Measurements from ENCODE around the gene TAS1R1.

TAS1R1 gene

DNA sequence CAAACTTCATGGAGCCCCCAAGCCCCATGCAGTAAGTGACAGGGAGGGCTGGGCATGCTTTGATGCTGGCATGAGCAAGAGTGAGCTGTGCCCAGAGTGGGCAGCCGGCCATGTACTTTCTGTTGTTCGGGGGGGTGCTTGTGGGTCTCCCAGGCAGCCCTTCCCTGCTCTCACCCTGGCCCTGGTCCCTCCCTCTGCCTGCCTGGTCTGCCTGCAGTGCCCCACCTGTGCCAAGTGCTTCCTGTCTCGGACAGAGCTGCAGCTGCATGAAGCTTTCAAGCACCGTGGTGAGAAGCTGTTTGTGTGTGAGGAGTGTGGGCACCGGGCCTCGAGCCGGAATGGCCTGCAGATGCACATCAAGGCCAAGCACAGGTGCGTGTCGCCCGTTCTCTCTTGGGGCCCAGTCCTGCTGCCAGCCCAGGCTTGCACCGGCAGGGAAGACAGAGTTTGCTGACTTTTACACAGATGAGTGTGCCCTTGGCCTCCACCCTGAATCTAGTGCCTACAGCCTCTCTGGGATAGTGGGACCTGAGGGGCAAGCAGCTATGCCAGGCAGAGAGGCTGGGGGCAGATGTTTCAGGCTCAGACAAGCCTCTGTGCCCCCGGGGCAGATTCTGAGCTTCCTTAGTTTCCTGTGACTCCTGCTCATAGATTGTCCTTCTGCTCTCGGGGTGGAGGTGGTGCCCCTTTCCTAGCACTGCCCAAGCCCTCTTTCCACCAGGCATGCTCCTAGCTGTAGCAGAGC is 32.3 kb downstream of the TAS1R1 start:
- H3K4me3 ChIP-seq (replicated peaks in 1 of 2; ENCODE audit: low read depth in 2 of 2, low read length in 2 of 2): no peak overlapping the region
- TF ChIP-seq, protein P1, sequence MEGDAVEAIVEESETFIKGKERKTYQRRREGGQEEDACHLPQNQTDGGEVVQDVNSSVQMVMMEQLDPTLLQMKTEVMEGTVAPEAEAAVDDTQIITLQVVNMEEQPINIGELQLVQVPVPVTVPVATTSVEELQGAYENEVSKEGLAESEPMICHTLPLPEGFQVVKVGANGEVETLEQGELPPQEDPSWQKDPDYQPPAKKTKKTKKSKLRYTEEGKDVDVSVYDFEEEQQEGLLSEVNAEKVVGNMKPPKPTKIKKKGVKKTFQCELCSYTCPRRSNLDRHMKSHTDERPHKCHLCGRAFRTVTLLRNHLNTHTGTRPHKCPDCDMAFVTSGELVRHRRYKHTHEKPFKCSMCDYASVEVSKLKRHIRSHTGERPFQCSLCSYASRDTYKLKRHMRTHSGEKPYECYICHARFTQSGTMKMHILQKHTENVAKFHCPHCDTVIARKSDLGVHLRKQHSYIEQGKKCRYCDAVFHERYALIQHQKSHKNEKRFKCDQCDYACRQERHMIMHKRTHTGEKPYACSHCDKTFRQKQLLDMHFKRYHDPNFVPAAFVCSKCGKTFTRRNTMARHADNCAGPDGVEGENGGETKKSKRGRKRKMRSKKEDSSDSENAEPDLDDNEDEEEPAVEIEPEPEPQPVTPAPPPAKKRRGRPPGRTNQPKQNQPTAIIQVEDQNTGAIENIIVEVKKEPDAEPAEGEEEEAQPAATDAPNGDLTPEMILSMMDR (IDR thresholded peaks at IDR 0.05; ENCODE audit: low read depth, low read length): no peak
- no peak for DNase-seq (ENCODE audit: low read depth in 2 of 2)

DNA sequence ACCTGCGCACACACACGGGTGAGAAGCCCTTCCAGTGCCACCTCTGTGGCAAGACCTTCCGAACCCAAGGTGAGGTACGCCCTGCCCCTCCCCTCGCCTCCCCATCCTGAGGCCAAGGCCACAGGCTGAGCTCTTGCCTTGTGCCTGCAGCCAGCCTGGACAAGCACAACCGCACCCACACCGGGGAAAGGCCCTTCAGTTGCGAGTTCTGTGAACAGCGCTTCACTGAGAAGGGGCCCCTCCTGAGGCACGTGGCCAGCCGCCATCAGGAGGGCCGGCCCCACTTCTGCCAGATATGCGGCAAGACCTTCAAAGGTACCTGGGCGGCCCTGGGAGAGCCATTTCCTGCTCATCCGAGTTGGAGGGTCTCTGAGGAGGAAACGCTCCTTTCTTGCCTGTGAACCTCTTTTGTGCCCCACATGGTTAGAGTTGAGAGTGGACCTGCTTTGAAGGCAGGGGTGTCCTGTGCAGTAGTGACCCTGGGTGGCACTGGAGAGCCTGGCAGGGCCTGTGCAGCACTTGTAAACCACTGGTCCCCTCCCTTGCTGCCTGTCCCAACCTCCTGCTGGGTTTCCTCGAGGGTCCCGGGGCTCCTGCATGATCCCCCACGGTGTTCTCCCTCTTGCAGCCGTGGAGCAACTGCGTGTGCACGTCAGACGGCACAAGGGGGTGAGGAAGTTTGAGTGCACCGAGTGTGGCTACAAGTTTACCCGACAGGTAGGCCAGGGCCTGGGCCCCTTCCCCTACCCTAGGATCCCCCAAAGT is 33.2 kb downstream of the TAS1R1 start:
- no peak overlapping the region for H3K4me3 ChIP-seq (replicated peaks in 1 of 2; ENCODE audit: low read depth in 2 of 2, low read length in 2 of 2)
- TF ChIP-seq, protein P1 (IDR thresholded peaks at IDR 0.05; ENCODE audit: low read depth, low read length): no peak
- DNase-seq (ENCODE audit: low read depth in 2 of 2): no peak

DNA sequence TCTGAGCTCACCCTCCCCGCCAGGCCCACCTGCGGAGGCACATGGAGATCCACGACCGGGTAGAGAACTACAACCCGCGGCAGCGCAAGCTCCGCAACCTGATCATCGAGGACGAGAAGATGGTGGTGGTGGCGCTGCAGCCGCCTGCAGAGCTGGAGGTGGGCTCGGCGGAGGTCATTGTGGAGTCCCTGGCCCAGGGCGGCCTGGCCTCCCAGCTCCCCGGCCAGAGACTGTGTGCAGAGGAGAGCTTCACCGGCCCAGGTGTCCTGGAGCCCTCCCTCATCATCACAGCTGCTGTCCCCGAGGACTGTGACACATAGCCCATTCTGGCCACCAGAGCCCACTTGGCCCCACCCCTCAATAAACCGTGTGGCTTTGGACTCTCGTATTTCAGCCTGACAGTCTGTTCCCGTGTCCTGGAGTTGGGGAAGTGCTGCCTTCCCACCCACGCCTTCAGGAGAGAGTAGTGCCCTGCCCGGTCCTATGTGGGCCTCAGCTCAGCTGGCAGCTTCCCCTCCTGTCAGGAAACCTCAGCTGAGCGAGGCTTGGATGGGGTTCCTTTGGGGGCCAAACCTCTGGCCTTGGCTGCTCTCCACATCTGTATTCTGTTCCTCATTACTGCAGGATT is 33.9 kb downstream of the TAS1R1 start:
- no peak for DNase-seq (ENCODE audit: low read depth in 2 of 2)
- H3K4me3 ChIP-seq (replicated peaks in 1 of 2; ENCODE audit: low read depth in 2 of 2, low read length in 2 of 2): no peak overlapping the region
- TF ChIP-seq, protein P1 (IDR thresholded peaks at IDR 0.05; ENCODE audit: low read depth, low read length): no peak

DNA sequence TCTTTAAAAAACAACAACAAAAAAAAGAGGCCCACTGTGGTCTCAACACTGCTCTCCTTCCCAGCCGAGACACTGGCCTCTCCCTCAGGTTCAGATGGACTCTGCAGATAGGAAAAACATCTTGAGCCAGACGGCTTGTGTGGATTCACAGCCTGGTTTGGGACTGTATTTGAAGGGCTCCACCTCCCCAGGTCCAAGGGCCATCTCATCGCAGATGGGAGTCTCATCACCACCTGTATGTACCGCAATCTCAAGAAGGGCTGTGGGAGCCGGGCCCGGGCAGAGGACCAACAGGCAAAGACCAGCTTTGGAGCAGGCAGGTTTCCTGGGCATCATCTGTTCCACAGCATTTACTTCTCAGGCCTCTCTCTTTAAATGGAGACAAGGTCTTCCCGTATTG is 34.9 kb downstream of the TAS1R1 start:
- TF ChIP-seq, protein P1 (IDR thresholded peaks at IDR 0.05; ENCODE audit: low read depth, low read length): no peak
- no peak for DNase-seq (ENCODE audit: low read depth in 2 of 2)
- H3K4me3 ChIP-seq (replicated peaks in 1 of 2; ENCODE audit: low read depth in 2 of 2, low read length in 2 of 2): no peak overlapping the region

DNA sequence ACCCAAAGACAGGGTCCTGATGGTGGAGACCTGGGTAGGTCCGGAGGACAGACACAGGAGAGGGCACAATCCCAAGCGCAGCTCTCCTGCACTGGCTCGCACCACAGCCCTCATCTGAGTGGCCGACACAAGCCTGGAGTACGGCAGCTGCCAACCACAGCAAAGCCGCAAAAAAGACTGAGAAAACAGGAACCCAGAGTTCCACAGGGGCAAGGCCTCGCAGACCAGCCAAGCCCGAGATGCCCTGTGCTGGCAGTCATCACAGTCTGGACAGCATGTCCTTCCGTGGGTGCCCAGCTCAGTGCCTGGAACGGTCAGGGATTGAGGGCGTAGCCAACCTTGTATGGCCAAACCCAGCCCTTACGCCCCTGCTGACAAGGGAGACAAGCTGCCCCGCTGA is 36.1 kb downstream of the TAS1R1 start:
- TF ChIP-seq, protein P1 (IDR thresholded peaks at IDR 0.05; ENCODE audit: low read depth, low read length): no peak
- no peak overlapping the region for H3K4me3 ChIP-seq (replicated peaks in 1 of 2; ENCODE audit: low read depth in 2 of 2, low read length in 2 of 2)
- no peak for DNase-seq (ENCODE audit: low read depth in 2 of 2)

DNA sequence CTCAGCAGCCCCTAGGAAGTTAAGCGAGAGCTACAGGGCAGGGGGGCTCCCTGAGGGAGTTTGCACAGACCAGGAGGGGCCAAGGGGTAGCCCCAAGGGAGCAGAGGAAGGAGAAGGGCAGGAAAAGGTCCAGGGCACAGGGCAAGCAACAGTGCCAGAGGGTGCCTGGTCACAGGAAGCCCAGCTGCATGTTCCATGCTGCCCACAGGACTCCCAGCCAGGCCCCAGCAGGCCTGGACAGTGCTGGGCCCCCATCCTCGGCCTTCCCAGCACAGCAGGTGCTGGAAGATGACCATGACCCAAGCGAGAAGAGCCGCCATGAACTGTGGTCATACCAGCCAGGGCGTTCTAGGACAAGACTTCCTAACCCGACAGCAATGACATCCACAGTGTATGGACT is 36.5 kb downstream of the TAS1R1 start:
- TF ChIP-seq, protein P1 (IDR thresholded peaks at IDR 0.05; ENCODE audit: low read depth, low read length): no peak
- H3K4me3 ChIP-seq (replicated peaks in 1 of 2; ENCODE audit: low read depth in 2 of 2, low read length in 2 of 2): no peak overlapping the region
- DNase-seq (ENCODE audit: low read depth in 2 of 2): no peak

Data from cardiac fibroblast (primary cell).